ENCODE data around the gene CEACAM8. TPM values are rescaled to one million over a fixed set of nuclear protein-coding genes. Genes with fewer than 3 reads are reported as not detected.
"Not testable (repeated sequence)": the region's sequence is repeated elsewhere in the genome, so short reads cannot be mapped to it uniquely, and the experiment has no call there.

CEACAM8 gene
- total RNA-seq, 1 donor from 2014 or later: not detected

DNA sequence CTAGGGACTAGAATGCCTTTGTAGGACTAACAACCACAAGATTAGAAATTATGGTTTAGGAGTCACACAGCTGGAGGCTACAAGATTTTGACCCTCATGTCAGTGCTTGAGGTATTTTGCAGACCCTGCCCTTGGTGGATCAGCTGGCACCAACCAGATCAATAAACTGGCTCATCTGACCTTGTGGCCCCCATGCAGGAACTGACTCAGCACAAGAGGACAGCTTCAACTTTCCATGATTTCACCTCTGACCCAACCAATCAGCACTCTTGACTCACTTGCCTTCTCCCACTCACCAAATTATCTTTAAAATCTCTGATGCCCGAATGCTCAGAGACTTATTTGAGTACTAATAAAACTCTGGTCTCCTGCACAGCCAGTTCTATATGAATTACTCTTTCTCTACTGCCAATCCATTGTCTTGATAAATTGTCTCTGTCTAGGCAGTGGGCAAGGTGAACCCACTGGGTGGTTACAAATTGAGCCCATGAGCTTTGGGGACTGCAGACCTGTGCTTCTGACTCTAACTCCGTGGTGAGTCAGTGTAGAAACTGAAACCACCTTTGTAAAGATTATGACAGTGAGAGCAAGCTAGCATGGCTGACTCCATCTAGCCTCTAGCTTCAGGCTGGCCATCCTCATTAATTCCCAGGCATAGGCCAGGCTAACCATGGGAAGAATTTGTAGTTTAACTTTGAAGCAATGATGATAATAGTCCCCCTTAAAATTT lies 33.9 kb upstream of the CEACAM8 start:
- peaks cover 13% of the 10 kb centered on the region for H3K27me3 Mint-ChIP-seq (ENCODE audit: unreplicated experiment)
- no peaks in the 10 kb centered on the region for H3K9me3 Mint-ChIP-seq (ENCODE audit: unreplicated experiment)
- no peak overlapping the region for H3K4me3 Mint-ChIP-seq (ENCODE audit: unreplicated experiment)
- no peaks in the 10 kb centered on the region for H3K4me1 Mint-ChIP-seq (ENCODE audit: unreplicated experiment)
- H3K27ac Mint-ChIP-seq (ENCODE audit: unreplicated experiment): no peak overlapping the region
- DNase-seq (ENCODE audit: low spot score): no peak
- H3K36me3 Mint-ChIP-seq (ENCODE audit: low read depth, unreplicated experiment): no peaks in the 10 kb centered on the region
- TF ChIP-seq, protein P1, sequence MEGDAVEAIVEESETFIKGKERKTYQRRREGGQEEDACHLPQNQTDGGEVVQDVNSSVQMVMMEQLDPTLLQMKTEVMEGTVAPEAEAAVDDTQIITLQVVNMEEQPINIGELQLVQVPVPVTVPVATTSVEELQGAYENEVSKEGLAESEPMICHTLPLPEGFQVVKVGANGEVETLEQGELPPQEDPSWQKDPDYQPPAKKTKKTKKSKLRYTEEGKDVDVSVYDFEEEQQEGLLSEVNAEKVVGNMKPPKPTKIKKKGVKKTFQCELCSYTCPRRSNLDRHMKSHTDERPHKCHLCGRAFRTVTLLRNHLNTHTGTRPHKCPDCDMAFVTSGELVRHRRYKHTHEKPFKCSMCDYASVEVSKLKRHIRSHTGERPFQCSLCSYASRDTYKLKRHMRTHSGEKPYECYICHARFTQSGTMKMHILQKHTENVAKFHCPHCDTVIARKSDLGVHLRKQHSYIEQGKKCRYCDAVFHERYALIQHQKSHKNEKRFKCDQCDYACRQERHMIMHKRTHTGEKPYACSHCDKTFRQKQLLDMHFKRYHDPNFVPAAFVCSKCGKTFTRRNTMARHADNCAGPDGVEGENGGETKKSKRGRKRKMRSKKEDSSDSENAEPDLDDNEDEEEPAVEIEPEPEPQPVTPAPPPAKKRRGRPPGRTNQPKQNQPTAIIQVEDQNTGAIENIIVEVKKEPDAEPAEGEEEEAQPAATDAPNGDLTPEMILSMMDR (IDR thresholded peaks at IDR 0.05; ENCODE audit: unreplicated experiment): no peak

GRCh38 chr19:42627916-42628315 lies 33.2 kb upstream of the CEACAM8 start:
- Mint-ChIP-seq H3K27me3 (ENCODE audit: unreplicated experiment) (peaks cover 10% of the 10 kb centered on the region), H3K4me1 (ENCODE audit: unreplicated experiment) (no peaks in the 10 kb centered on the region), H3K27ac (ENCODE audit: unreplicated experiment) (no peak overlapping the region), H3K4me3 (ENCODE audit: unreplicated experiment) (no peak overlapping the region), H3K9me3 (ENCODE audit: unreplicated experiment) (no peaks in the 10 kb centered on the region), H3K36me3 (ENCODE audit: low read depth, unreplicated experiment) (no peaks in the 10 kb centered on the region)
- no peak for DNase-seq (ENCODE audit: low spot score)
- TF ChIP-seq, protein P1 (IDR thresholded peaks at IDR 0.05; ENCODE audit: unreplicated experiment): no peak

DNA sequence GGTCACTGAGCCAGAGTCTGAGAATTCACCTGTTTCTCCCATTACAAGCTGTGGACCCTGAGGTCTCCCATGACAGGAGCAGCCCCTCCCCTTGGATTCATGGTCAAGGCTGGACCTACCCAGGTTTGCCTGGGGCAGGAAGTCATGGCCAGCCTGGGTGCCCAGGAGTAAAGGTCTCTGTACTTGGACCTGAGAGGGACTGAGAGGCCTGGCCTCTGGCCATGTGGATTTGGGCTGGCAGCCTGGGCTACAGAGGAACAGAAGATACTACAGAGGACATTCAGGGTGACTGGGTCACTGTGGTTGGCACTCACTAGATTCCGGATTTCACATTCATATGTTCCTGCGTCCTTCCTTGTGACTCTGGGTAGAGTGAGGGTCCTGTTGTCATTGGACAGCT lies 31.5 kb upstream of the CEACAM8 start:
- TF ChIP-seq, protein P1 (IDR thresholded peaks at IDR 0.05; ENCODE audit: unreplicated experiment): no peak
- H3K27me3 Mint-ChIP-seq (ENCODE audit: unreplicated experiment): peaks cover 4% of the 10 kb centered on the region
- no peak for DNase-seq (ENCODE audit: low spot score)
- H3K4me3 Mint-ChIP-seq (ENCODE audit: unreplicated experiment): no peak overlapping the region
- no peak overlapping the region for H3K27ac Mint-ChIP-seq (ENCODE audit: unreplicated experiment)
- no peaks in the 10 kb centered on the region for H3K9me3 Mint-ChIP-seq (ENCODE audit: unreplicated experiment)
- no peaks in the 10 kb centered on the region for H3K36me3 Mint-ChIP-seq (ENCODE audit: low read depth, unreplicated experiment)
- no peaks in the 10 kb centered on the region for H3K4me1 Mint-ChIP-seq (ENCODE audit: unreplicated experiment)

- Mint-ChIP-seq H3K36me3 (ENCODE audit: low read depth, unreplicated experiment) (no peaks in the 10 kb centered on the region), H3K9me3 (ENCODE audit: unreplicated experiment) (no peaks in the 10 kb centered on the region), H3K4me3 (ENCODE audit: unreplicated experiment) (no peak overlapping the region), H3K27ac (ENCODE audit: unreplicated experiment) (no peak overlapping the region), H3K27me3 (ENCODE audit: unreplicated experiment) (no peaks in the 10 kb centered on the region), H3K4me1 (ENCODE audit: unreplicated experiment) (no peaks in the 10 kb centered on the region)
- DNase-seq (ENCODE audit: low spot score): no peak
- TF ChIP-seq, protein P1 (IDR thresholded peaks at IDR 0.05; ENCODE audit: unreplicated experiment): no peak
These were observed 24.5 kb upstream of the CEACAM8 start for GRCh38 chr19:42619271-42619670.

GRCh38 chr19:42613666-42614065 lies 18.9 kb upstream of the CEACAM8 start:
- H3K27me3 Mint-ChIP-seq (ENCODE audit: unreplicated experiment): no peaks in the 10 kb centered on the region
- H3K4me3 Mint-ChIP-seq (ENCODE audit: unreplicated experiment): no peak overlapping the region
- H3K4me1 Mint-ChIP-seq (ENCODE audit: unreplicated experiment): no peaks in the 10 kb centered on the region
- no peak for DNase-seq (ENCODE audit: low spot score)
- H3K36me3 Mint-ChIP-seq (ENCODE audit: low read depth, unreplicated experiment): no peaks in the 10 kb centered on the region
- no peak overlapping the region for H3K27ac Mint-ChIP-seq (ENCODE audit: unreplicated experiment)
- H3K9me3 Mint-ChIP-seq (ENCODE audit: unreplicated experiment): no peaks in the 10 kb centered on the region
- TF ChIP-seq, protein P1 (IDR thresholded peaks at IDR 0.05; ENCODE audit: unreplicated experiment): no peak

DNA sequence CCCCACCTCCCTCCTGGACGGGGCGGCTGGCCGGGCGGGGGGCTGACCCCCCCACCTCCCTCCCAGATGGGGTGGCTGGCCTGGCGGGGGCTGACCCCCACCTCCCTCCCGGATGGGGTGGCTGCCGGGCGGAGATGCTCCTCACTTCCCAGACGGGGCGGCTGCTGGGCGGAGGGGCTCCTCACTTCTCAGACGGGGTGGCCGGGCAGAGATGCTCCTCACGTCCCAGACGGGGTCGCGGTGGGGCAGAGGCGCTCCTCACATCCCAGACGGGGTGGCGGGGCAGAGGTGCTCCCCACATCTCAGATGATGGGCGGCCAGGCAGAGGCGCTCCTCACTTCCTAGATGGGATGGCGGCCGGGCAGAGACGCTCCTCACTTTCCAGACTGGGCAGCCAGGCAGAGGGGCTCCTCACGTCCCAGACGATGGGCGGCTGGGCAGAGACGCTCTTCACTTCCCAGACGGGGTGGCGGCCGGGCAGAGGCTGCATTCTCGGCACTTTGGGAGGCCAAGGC lies 15.7 kb upstream of the CEACAM8 start:
- not testable (repeated sequence) for H3K4me1 Mint-ChIP-seq (ENCODE audit: unreplicated experiment); H3K36me3 Mint-ChIP-seq (ENCODE audit: low read depth, unreplicated experiment); H3K27ac Mint-ChIP-seq (ENCODE audit: unreplicated experiment); H3K9me3 Mint-ChIP-seq (ENCODE audit: unreplicated experiment); H3K4me3 Mint-ChIP-seq (ENCODE audit: unreplicated experiment); DNase-seq (ENCODE audit: low spot score); H3K27me3 Mint-ChIP-seq (ENCODE audit: unreplicated experiment)
